Upper lobe of left lung (tissue), 6 donors: ENCODE results near the gene AP2A2. TPM values are rescaled to one million over a fixed set of nuclear protein-coding genes. Genes with fewer than 3 reads are reported as not detected.

ENCODE experiments used
- ATAC-seq, 2 donors: fragments of 200-7000 bp; cut with Tn5 transposase; one replicate each; pipeline ENCODE4 v1.9.1; 2022; ENCODE audit warnings: mild to moderate bottlenecking in 2 of 2, moderate library complexity in 2 of 2; ENCODE audit not compliant: low FRiP score in 2 of 2
- DNase-seq, 2 donors: peaks; one replicate each; pipeline ENCODE4 v3.0.0-alpha.2; 2019 to 2020
- H3K27ac ChIP-seq, 4 donors: fragments of 200-600 bp; sonication (generic); one replicate each; pipeline ENCODE4 v1.5.1; 2016 to 2019
- H3K27me3 ChIP-seq, 4 donors: fragments of 200-600 bp; sonication (generic); one replicate each; pipeline ENCODE4 v1.5.1; 2017 to 2019
- H3K36me3 ChIP-seq, 4 donors: fragments of 200-600 bp; sonication (generic); one replicate each; pipeline ENCODE4 v1.5.1; 2016 to 2019
- H3K4me1 ChIP-seq, 4 donors: fragments of 200-600 bp; sonication (generic); one replicate each; pipeline ENCODE4 v1.5.1; 2018 to 2019
- H3K4me3 ChIP-seq, 4 donors: fragments of 200-600 bp; sonication (generic); one replicate each; pipeline ENCODE4 v1.5.1; 2017 to 2019; ENCODE audit warnings: mild to moderate bottlenecking in 2 of 4, moderate library complexity in 1 of 4
- H3K9me3 ChIP-seq, 4 donors: fragments of 200-600 bp; sonication (generic); one replicate each; pipeline ENCODE4 v1.5.1; 2018 to 2019
- EP300 ChIP-seq, 4 donors: sonication (generic); formaldehyde crosslinking; IDR thresholded peaks; one replicate each; pipeline ENCODE4 v1.5.1; 2017; ENCODE audit warnings: antibody characterized with exemption in 4 of 4, control low read depth in 2 of 4
- POLR2A ChIP-seq, 4 donors: fragments of 450-650 bp; IDR thresholded peaks; one replicate each; pipeline ENCODE4 v1.5.1; 2016 to 2017; ENCODE audit warnings: antibody characterized with exemption in 4 of 4, mild to moderate bottlenecking in 2 of 4
- POLR2AphosphoS5 ChIP-seq, 2 donors: sonication (generic); formaldehyde crosslinking; IDR thresholded peaks; one replicate each; pipeline ENCODE4 v1.5.1; 2017; ENCODE audit warnings: antibody characterized with exemption in 2 of 2
- WGBS, 2 donors: methylation state at CpG; one replicate each; pipeline ENCODE4 v1.1.5; 2017 to 2018; 5-methylcytosine and 5-hydroxymethylcytosine counted together
- total RNA-seq, 6 donors: library from RNA; depleted of rRNA in 4 of 6; stranded (reverse); fragments of >200 nt in 4 of 6; gene quantifications; one replicate each; pipeline versions ENCODE4 v1.1.0 to v1.2.1, GENCODE V29; 2016 to 2021
- TF ChIP-seq, protein P1 (sequence below), 6 experiments: fragments of 450-650 bp in 4 of 6; fragments of 200-600 bp in 2 of 6; sonication (generic) in 2 of 6; IDR thresholded peaks; one replicate each; pipeline ENCODE4 v1.5.1; 2016 to 2019; ENCODE audit warnings: antibody characterized with exemption in 6 of 6
- donor health status: DM: no; HTN: no; CAD: no; lungs with moderate emphysema.
- donor health status: DM: no; HTN: yes; CAD: no; lungs with severe emphysema.

Gene AP2A2
- total RNA-seq, 6 donors from 2014 or later = 55.7 to 273 (median 103) TPM

- no peaks in the 10 kb centered on the region for H3K9me3 ChIP-seq
- H3K36me3 ChIP-seq = no peaks in the 10 kb centered on the region
- H3K4me1 ChIP-seq = peaks cover 7 to 16% (median 11%) of the 10 kb centered on the region in 4 donors
- 72 to 75% methylated on average over 13 to 21 of the region's 21 CpGs for WGBS, 2 donors
- peak overlapping the region; percentile 32 to 66 (median 54) for H3K27ac ChIP-seq
- ATAC-seq = peak; percentile 13 to 64
- peak overlapping the region in 1 of 4 donors; percentile 9 for H3K4me3 ChIP-seq
- no peak for TF ChIP-seq EP300 (IDR thresholded peaks at IDR 0.05)
- TF ChIP-seq, protein P1, sequence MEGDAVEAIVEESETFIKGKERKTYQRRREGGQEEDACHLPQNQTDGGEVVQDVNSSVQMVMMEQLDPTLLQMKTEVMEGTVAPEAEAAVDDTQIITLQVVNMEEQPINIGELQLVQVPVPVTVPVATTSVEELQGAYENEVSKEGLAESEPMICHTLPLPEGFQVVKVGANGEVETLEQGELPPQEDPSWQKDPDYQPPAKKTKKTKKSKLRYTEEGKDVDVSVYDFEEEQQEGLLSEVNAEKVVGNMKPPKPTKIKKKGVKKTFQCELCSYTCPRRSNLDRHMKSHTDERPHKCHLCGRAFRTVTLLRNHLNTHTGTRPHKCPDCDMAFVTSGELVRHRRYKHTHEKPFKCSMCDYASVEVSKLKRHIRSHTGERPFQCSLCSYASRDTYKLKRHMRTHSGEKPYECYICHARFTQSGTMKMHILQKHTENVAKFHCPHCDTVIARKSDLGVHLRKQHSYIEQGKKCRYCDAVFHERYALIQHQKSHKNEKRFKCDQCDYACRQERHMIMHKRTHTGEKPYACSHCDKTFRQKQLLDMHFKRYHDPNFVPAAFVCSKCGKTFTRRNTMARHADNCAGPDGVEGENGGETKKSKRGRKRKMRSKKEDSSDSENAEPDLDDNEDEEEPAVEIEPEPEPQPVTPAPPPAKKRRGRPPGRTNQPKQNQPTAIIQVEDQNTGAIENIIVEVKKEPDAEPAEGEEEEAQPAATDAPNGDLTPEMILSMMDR (IDR thresholded peaks at IDR 0.05) = no peak
- peak in 1 of 2 donors; percentile 21 for TF ChIP-seq POLR2AphosphoS5 (IDR thresholded peaks at IDR 0.05)
- TF ChIP-seq POLR2A (IDR thresholded peaks at IDR 0.05) = peak in 1 of 4 donors; percentile 51
- no peaks in the 10 kb centered on the region for H3K27me3 ChIP-seq
- DNase-seq = peak; percentile 57 to 88
Measured at GRCh38 chr11:914747-915501, 10.7 kb upstream of the AP2A2 start.

GRCh38 chr11:917426-917825 is 8.2 kb upstream of the AP2A2 start:
- ATAC-seq = no peak
- TF ChIP-seq, protein P1 (IDR thresholded peaks at IDR 0.05) = no peak
- no peak for TF ChIP-seq EP300 (IDR thresholded peaks at IDR 0.05)
- no peak for TF ChIP-seq POLR2A (IDR thresholded peaks at IDR 0.05)
- no peak for TF ChIP-seq POLR2AphosphoS5 (IDR thresholded peaks at IDR 0.05)

DNA sequence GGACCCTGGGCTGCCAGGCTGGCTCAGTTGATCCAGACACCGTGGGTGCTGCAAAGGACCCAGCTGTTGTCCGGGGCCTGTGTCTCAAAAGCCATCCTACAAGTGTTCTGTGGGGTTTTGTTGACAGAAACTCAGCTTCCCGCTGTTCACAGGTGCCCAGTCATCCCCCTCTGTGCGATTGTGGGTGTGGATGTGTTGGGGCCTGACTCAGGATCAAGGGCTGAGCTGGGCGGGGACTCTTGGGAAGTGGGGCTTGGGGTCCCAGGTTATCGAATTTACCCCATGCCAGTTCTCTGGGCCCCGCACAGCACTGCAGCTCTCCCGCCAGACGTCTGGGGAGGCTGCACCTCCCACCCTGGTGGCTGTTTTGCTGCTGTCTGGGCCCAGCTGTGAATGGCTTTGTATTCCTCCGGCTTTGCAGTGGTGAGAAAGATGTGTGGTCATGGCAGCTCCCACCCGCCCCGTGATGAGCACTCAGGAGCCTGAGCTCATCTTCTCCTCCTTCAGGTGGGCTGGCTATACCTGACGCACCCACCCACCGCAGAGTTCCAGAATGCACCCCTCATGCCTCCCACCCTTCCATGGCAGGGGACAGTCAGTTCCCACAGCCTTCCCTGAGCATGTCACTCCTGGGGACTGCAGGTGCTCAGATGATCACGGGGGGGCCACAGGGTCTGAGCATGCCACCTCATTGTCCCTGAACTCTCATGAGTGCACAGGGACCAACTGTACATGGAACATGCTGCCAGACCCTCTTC is 3.6 kb upstream of the AP2A2 start:
- ATAC-seq (no peak), DNase-seq (no peak)
- H3K27me3 ChIP-seq = no peaks in the 10 kb centered on the region
- H3K36me3 ChIP-seq = no peaks in the 10 kb centered on the region
- TF ChIP-seq POLR2A (IDR thresholded peaks at IDR 0.05) = no peak
- no peak overlapping the region for H3K27ac ChIP-seq
- WGBS, 2 donors = 86% methylated on average over 15 of the region's 15 CpGs; no CpG with 5 or more reads in 1 of the 2 donors
- H3K9me3 ChIP-seq = no peaks in the 10 kb centered on the region
- no peak overlapping the region for H3K4me3 ChIP-seq
- peaks cover 9 to 20% (median 14%) of the 10 kb centered on the region in 4 donors for H3K4me1 ChIP-seq

More at GRCh38 chr11:917426-917825, 8.2 kb upstream of the AP2A2 start:
- Histone ChIP-seq H3K9me3 (no peaks in the 10 kb centered on the region), H3K4me3 (no peak overlapping the region), H3K27ac (no peak overlapping the region), H3K27me3 (no peaks in the 10 kb centered on the region), H3K36me3 (no peaks in the 10 kb centered on the region), H3K4me1 (peaks cover 0 to 3% (median 0%) of the 10 kb centered on the region in 4 donors)
- 84 to 89% methylated on average over 5 to 8 of the region's 8 CpGs for WGBS, 2 donors
- peak in 1 of 2 donors; percentile 67 for DNase-seq

- no peak overlapping the region for H3K4me3 ChIP-seq
- DNase-seq (no peak), ATAC-seq (no peak)
- 88 to 96% methylated on average over 16 to 19 of the region's 19 CpGs for WGBS, 2 donors
- H3K27me3 ChIP-seq = no peaks in the 10 kb centered on the region
- peaks cover 27 to 37% (median 31%) of the 10 kb centered on the region in 4 donors for H3K4me1 ChIP-seq
- H3K27ac ChIP-seq = peak overlapping the region in 3 of 4 donors; percentile 96 to 97 (median 96)
- H3K36me3 ChIP-seq = no peaks in the 10 kb centered on the region
- no peak for TF ChIP-seq EP300 (IDR thresholded peaks at IDR 0.05)
- no peak for TF ChIP-seq POLR2A (IDR thresholded peaks at IDR 0.05)
- TF ChIP-seq, protein P1 (IDR thresholded peaks at IDR 0.05) = no peak
- no peak for TF ChIP-seq POLR2AphosphoS5 (IDR thresholded peaks at IDR 0.05)
- H3K9me3 ChIP-seq = no peaks in the 10 kb centered on the region
Measured at GRCh38 chr11:923691-924405, 1.8 kb upstream of the AP2A2 start.
